NOMO-1 treated with DMSO at 0.1 percent for 48 hours (cell line): ENCODE measurements around the gene AOC1.
"Not testable (repeated sequence)": the region's sequence is repeated elsewhere in the genome, so short reads cannot be mapped to it uniquely, and the experiment has no call there.

Experiments
- DNase-seq: peaks from one replicate; lab custom pipeline; 2025; ENCODE audit not compliant: unreplicated experiment; lab: John Stamatoyannopoulos, UW

Gene AOC1

GRCh38 chr7:150896562-150897209, 44.4 kb downstream of the AOC1 start:
- no peak for DNase-seq

GRCh38 chr7:150897502-150898474, 45.5 kb downstream of the AOC1 start:
- DNase-seq: no peak

- DNase-seq: no peak
Observed at GRCh38 chr7:150898475-150899011, 46.2 kb downstream of the AOC1 start.

GRCh38 chr7:150900675-150901074, 48.4 kb downstream of the AOC1 start:
- DNase-seq: no peak

GRCh38 chr7:150901160-150902035, 49.1 kb downstream of the AOC1 start:
- DNase-seq: no peak

GRCh38 chr7:150902078-150903033, 50.0 kb downstream of the AOC1 start:
- DNase-seq: no peak

GRCh38 chr7:150903606-150904005, 51.3 kb downstream of the AOC1 start:
- DNase-seq: no peak

DNA sequence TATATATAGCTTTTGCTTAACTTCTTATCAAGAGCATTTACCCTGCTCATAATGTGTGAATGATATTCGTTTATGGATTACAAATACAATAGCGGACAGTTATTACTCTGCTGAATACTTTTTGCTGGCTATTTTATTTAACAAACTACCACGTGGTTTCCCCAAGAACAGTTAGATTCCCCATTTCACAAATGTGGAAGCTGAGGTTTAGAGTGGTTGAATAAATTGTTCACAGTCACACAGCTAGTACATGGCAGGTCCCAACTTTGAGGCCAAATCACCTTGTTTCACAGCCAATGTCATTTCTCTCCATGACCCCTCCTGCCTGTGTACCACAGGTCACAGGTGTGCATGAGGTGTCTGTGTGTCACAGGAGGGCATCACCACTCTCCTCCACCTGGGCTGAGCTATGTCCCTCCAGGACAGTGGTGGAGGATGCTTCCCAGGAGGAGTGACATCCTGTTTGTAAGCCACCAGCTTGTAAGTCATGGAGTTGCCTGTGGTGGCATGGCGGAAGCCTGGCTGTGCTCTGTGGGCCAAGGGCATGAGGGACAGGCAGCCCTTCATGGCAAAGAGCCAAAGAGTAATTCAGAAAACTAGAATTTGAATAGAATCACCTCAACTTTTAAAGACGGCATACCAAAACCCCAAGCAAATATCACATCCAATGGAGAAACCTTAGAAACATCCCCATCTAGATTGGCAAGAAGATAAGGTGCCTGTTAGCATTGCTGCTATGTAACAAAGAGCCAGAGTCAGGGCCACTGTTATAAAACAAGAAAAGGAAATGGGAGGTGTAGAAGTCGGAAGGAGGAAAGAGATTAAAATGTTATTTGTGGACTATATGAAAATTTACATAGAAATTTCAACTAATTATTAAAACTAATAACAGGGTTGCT, 51.9 kb downstream of the AOC1 start:
- DNase-seq: no peak

DNA sequence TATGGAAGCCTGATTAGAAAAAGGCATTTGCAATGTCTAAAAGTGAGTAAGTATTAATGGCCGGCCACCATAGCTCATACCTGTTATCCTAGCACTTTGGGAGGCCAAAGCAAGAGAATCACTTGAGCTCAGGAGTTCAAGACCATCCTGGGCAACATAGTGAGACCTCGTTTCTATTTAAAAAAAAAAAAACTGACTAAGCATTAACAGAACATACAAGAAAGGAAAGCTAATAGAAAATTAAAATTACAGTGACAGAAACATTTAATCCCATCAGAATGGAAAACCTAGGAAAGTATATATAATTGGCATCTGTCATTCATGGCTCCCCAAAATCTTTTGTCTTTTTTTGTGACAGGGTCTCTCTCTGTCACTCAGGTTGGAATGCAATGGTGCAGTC, 55.9 kb downstream of the AOC1 start:
- DNase-seq: no peak

- no peak for DNase-seq
Observed at GRCh38 chr7:150909200-150909995, 57.1 kb downstream of the AOC1 start.

DNA sequence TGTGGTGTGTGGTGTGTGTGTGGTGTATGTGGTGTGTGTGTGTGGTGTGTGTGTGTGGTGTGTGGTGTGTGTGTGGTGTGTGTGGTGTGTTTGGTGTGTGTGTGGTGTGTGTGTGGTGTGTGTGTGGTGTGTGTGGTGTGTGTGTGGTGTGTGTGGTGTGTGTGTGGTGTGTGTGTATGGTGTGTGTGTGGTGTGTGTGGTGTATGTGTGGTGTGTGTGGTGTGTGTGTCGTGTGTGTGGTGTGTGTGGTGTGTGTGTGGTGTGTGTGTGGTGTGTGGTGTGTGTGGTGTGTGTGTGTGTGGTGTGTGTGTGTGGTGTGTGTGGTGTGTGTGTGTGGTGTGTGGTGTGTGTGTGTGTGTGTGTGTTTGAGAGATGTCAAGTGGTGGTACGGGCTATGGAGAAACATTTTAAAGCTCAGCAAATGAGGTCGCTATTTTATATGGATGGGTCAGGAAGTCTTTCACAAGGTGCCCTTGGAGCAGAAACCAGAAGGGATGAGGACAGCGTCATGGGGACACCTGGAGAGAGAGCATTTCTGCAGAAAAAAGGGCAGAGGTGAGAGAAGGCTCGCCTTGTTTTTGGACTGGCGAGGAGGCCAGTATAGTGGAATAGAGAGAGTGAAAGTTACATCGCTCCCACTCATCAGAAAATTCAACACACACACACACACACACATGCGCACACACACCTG, 58.1 kb downstream of the AOC1 start:
- not testable (repeated sequence) for DNase-seq

DNA sequence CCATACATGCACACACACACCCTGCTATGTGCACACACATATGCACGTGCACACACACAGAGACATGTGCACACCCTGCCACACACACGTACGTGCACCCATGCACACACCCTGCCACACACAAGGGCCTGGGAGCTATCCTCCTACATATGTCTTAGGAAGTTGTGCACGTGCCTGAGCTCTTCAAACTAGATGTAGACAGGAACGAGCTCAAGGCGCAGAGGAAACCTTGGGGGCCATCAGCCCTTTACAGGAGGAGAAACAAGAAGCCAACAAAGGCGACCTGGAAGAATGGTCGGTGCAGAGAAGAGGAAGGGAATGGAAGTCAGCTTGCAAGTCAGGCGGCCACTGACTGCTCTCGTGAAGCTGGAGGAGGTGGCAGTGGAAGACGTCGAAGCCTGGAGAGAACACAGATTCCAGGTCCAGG, 58.7 kb downstream of the AOC1 start:
- DNase-seq: no peak
